GM12878 (cell line): Measurements from ENCODE around the gene NOS1. TPM values are rescaled to one million over a fixed set of nuclear protein-coding genes. Genes with fewer than 3 reads are reported as not detected.
"Not testable (repeated sequence)": the region's sequence is repeated elsewhere in the genome, so short reads cannot be mapped to it uniquely, and the experiment has no call there.

Source experiments
- ATAC-seq: fragments of 200-7000 bp; cut with Tn5 transposase; 3 replicates; pipeline ENCODE4 v1.9.1; 2020; ENCODE audit warnings: mild to moderate bottlenecking, moderate library complexity
- BruUV-seq: library from RNA; stranded (reverse); fragments of 400-500 nt; replicated peaks from 2 replicates; lab custom pipeline; 2021; lab: Mats Ljungman, UMichigan
- CTCF ChIA-PET: fragments of 300-600 bp; sonication (Branson Sonifier 250); formaldehyde crosslinking; extraction: SDS; loops from one replicate; lab custom pipeline; 2021; ENCODE audit warnings: inconsistent platforms; lab: Yijun Ruan, JAX
- POLR2A ChIA-PET: fragments of 350-600 bp; formaldehyde crosslinking; extraction: SDS; loops from one replicate; lab custom pipeline; 2021; ENCODE audit warnings: inconsistent platforms; lab: Charles Lee
- RAD21 ChIA-PET: fragments of 300-600 bp; sonication (Branson Sonifier 250); formaldehyde crosslinking; loops from one replicate; lab custom pipeline; 2023; ENCODE audit warnings: antibody characterized with exemption; ENCODE audit not compliant: unreplicated experiment; lab: Charles Lee
- SMC1A ChIA-PET: fragments of 300-600 bp; sonication (Branson Sonifier 250); formaldehyde crosslinking; loops from one replicate; lab custom pipeline; 2023; ENCODE audit not compliant: unreplicated experiment, uncharacterized antibody; lab: Charles Lee
- DNase-seq: peaks from one replicate; pipeline ENCODE4 v3.0.0-alpha.2; 2011; ENCODE audit warnings: low read depth, low spot score
- FAIRE-seq: peaks from 3 replicates; lab custom pipeline; 2011; peaks lifted over from hg19 to GRCh38; lab: Jason Lieb, UNC
- H2AFZ ChIP-seq: 2 replicates; pipeline ENCODE4 v1.6.0; 2011; ENCODE audit warnings: low read depth, low read length, control low read depth; ENCODE audit not compliant: control insufficient read depth
- H3K27ac ChIP-seq: 2 replicates; pipeline ENCODE4 v1.5.1; 2011; ENCODE audit warnings: control low read depth; ENCODE audit not compliant: control insufficient read depth, insufficient read depth
- H3K27me3 ChIP-seq, 2 experiments: replicated peaks in 1 of 2; 2 replicates each; pipeline versions ENCODE4 v1.6.0 to v1.6.1; 2011; ENCODE audit warnings: low read length in 1 of 2; ENCODE audit not compliant: control insufficient read depth in 2 of 2, insufficient read depth in 2 of 2
- H3K36me3 ChIP-seq, 2 experiments: 2 replicates each; pipeline ENCODE4 v1.5.1; 2011; ENCODE audit warnings: low read length in 1 of 2; ENCODE audit not compliant: control insufficient read depth in 2 of 2, insufficient read depth in 2 of 2
- H3K4me1 ChIP-seq: 2 replicates; pipeline ENCODE4 v1.6.1; 2011; ENCODE audit warnings: mild to moderate bottlenecking, low read length, moderate library complexity, mixed read lengths; ENCODE audit not compliant: control insufficient read depth, insufficient read depth
- H3K4me2 ChIP-seq: 2 replicates; pipeline ENCODE4 v1.6.0; 2011; ENCODE audit warnings: control low read depth; ENCODE audit not compliant: control insufficient read depth, insufficient read depth
- H3K4me3 ChIP-seq: fragments of 200-600 bp; sonication (generic); 2 replicates; pipeline ENCODE4 v1.5.1; 2016
- H3K79me2 ChIP-seq: 2 replicates; pipeline ENCODE4 v1.6.0; 2011; ENCODE audit warnings: low read length; ENCODE audit not compliant: control insufficient read depth, insufficient read depth
- H3K9ac ChIP-seq: 2 replicates; pipeline ENCODE4 v1.8.0; 2011; ENCODE audit warnings: low read length, control low read depth, mixed read lengths; ENCODE audit not compliant: control insufficient read depth, insufficient read depth
- H3K9me3 ChIP-seq: replicated peaks from 3 replicates; pipeline ENCODE4 v1.5.1; 2011; ENCODE audit warnings: mild to moderate bottlenecking, low read length; ENCODE audit not compliant: control insufficient read depth, insufficient read depth
- H4K20me1 ChIP-seq: 2 replicates; pipeline ENCODE4 v1.6.0; 2011; ENCODE audit not compliant: control insufficient read depth, insufficient read depth
- BACH1 ChIP-seq: fragments of 450-650 bp; IDR thresholded peaks from 2 replicates; pipeline ENCODE4 v1.6.1; 2017; ENCODE audit warnings: mild to moderate bottlenecking, borderline replicate concordance
- FOS ChIP-seq: IDR thresholded peaks from 3 replicates; pipeline ENCODE4 v1.6.1; 2011; ENCODE audit warnings: borderline replicate concordance; ENCODE audit not compliant: insufficient read length; ENCODE audit errors: extremely low read depth
- GABPA ChIP-seq: IDR thresholded peaks from 2 replicates; pipeline ENCODE4 v1.6.1; 2014; ENCODE audit warnings: antibody characterized with exemption, low read depth, mild to moderate bottlenecking, inconsistent platforms
- JUND ChIP-seq: IDR thresholded peaks from 2 replicates; pipeline ENCODE4 v1.6.1; 2012; ENCODE audit warnings: low read depth, mild to moderate bottlenecking, low read length, improper control_type of control experiment, moderate library complexity
- KAT2A ChIP-seq: conservative IDR thresholded peaks from 2 replicates; pipeline ENCODE4 v1.6.1; 2011; ENCODE audit warnings: low read depth, low read length; ENCODE audit not compliant: control insufficient read depth
- MTA2 ChIP-seq: fragments of 450-650 bp; IDR thresholded peaks from 2 replicates; pipeline ENCODE4 v1.6.1; 2016; ENCODE audit warnings: low read depth, mild to moderate bottlenecking, moderate library complexity
- RAD21 ChIP-seq: IDR thresholded peaks from 2 replicates; pipeline ENCODE4 v1.6.1; 2011; ENCODE audit warnings: mild to moderate bottlenecking, low read depth, low read length, moderate library complexity; ENCODE audit not compliant: insufficient read depth
- RELA ChIP-seq: fragments of 450-650 bp; IDR thresholded peaks from 2 replicates; pipeline ENCODE4 v1.8.0; 2014; ENCODE audit warnings: borderline replicate concordance; ENCODE audit not compliant: partially characterized antibody
- SIN3A ChIP-seq: IDR thresholded peaks from 2 replicates; pipeline ENCODE4 v1.6.1; 2012; ENCODE audit warnings: low read depth, low read length, improper control_type of control experiment
- SP1 ChIP-seq: IDR thresholded peaks from one replicate; pipeline ENCODE4 v1.6.1; 2011; ENCODE audit warnings: low read depth, low read length
- USF2 ChIP-seq: IDR thresholded peaks from 2 replicates; pipeline ENCODE4 v1.6.1; 2011; ENCODE audit warnings: low read depth, low read length, improper control_type of control experiment, borderline replicate concordance
- in situ Hi-C: fragments of 300-500 bp; cut with MboI; formaldehyde crosslinking; loops from 9 replicates; pipeline ENCODE4 v1.14.3; 2018; ENCODE audit warnings: mixed read lengths
- intact Hi-C: fragments of 100-400 bp; cut with micrococcal nuclease; formaldehyde crosslinking; loops from one replicate; pipeline ENCODE4 v1.14.2; 2022; ENCODE audit not compliant: unreplicated experiment
- polyA plus RNA-seq, 11 experiments: library from polyadenylated mRNA; depleted of rRNA in 4 of 11; unstranded in 6 of 11; stranded (reverse) in 5 of 11; fragments of >200 nt; fragmentation: Nextera tagmentation in 4 of 11; fragmentation: Illumina TruSeq in 1 of 11; extraction: Ambion mirVana in 4 of 11; extraction: Trizol in 1 of 11; gene quantifications; 1 replicate in 1 of 11; 2 replicates in 10 of 11; pipeline versions ENCODE4 v1.2.1 to v1.2.3, GENCODE V29; 2011 to 2016; ENCODE audit warnings: inconsistent platforms in 2 of 11, missing spikeins in 2 of 11, low read depth in 1 of 11
- total RNA-seq, 4 experiments: library from RNA; depleted of rRNA in 3 of 4; stranded (reverse); fragments of >200 nt in 3 of 4; fragmentation: Illumina TruSeq in 1 of 4; extraction: Trizol in 1 of 4; gene quantifications; 2 replicates each; pipeline versions ENCODE4 v1.2.1 to v1.2.3, GENCODE V29; 2013 to 2021
- TF ChIP-seq, protein P1 (sequence below), 3 experiments: IDR thresholded peaks in 2 of 3; conservative IDR thresholded peaks in 1 of 3; 2 replicates each; pipeline ENCODE4 v1.5.1; 2011; ENCODE audit warnings: low read depth in 3 of 3, low read length in 3 of 3, mild to moderate bottlenecking in 3 of 3, control low read depth in 2 of 3, moderate library complexity in 2 of 3, inconsistent platforms in 1 of 3, mixed read lengths in 1 of 3; ENCODE audit not compliant: control insufficient read depth in 2 of 3, insufficient read depth in 1 of 3; ENCODE audit errors: extremely low read depth in 1 of 3
- TF ChIP-seq, protein P2 (sequence below): fragments of 450-650 bp; IDR thresholded peaks from 2 replicates; pipeline ENCODE4 v1.6.1; 2017; ENCODE audit warnings: borderline replicate concordance

Gene NOS1
- total and polyA plus RNA-seq, 10 of the 15 experiments (the other 5 are each of a cell fraction or from before 2014, with no cell fraction given) = under 0.01 to 0.04 (median 0.01) TPM; not detected in 7

DNA sequence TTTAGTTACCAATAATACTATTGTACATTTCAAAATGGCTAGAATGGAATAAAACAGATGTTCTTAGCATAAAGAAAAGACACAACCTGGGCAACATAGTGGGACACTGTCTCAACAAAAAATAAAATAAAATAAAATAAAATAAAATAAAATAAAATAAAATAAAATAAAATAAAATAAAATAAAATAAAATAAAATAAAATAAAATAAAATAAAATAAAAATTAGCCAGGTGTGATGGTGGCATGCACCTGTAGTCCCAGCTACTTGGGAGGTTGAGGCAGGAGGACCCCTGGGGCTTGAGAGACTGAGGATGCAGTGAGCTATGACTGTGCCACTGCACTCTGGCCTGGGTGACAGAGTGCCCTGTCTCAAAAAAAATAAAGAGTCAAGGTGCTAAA, 37.1 kb upstream of the NOS1 start:
- SMC1A ChIA-PET, DNase-seq, BruUV-seq: not testable (repeated sequence)

GRCh38 chr12:117395766-117396165, 34.3 kb upstream of the NOS1 start:
- ChIA-PET POLR2A (no interaction called here), SMC1A (no interaction called here), RAD21 (no interaction called here), CTCF (no interaction called here)
- in situ Hi-C loops (no loop called here), intact Hi-C loops (no loop called here)
- Histone ChIP-seq H3K27ac (no peak overlapping the region), H3K4me3 (no peak overlapping the region), H3K4me2 (no peak overlapping the region), H3K9ac (no peak overlapping the region), H2AFZ (no peak overlapping the region), H3K9me3 (no peaks in the 10 kb centered on the region), H3K27me3 (no peaks in the 10 kb centered on the region), H4K20me1 (no peaks in the 10 kb centered on the region), H3K36me3 (no peaks in the 10 kb centered on the region), H3K4me1 (no peaks in the 10 kb centered on the region), H3K79me2 (no peaks in the 10 kb centered on the region)
- FAIRE-seq (no peak), DNase-seq (no peak), ATAC-seq (no peak)
- no TSS peak for BruUV-seq
- TF ChIP-seq, protein P1, sequence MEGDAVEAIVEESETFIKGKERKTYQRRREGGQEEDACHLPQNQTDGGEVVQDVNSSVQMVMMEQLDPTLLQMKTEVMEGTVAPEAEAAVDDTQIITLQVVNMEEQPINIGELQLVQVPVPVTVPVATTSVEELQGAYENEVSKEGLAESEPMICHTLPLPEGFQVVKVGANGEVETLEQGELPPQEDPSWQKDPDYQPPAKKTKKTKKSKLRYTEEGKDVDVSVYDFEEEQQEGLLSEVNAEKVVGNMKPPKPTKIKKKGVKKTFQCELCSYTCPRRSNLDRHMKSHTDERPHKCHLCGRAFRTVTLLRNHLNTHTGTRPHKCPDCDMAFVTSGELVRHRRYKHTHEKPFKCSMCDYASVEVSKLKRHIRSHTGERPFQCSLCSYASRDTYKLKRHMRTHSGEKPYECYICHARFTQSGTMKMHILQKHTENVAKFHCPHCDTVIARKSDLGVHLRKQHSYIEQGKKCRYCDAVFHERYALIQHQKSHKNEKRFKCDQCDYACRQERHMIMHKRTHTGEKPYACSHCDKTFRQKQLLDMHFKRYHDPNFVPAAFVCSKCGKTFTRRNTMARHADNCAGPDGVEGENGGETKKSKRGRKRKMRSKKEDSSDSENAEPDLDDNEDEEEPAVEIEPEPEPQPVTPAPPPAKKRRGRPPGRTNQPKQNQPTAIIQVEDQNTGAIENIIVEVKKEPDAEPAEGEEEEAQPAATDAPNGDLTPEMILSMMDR (IDR thresholded peaks at IDR 0.05 in 2 of 3, conservative IDR thresholded peaks at IDR 0.05 in 1 of 3; ENCODE audit: control insufficient read depth in 2 of 3, extremely low read depth in 1 of 3, insufficient read depth in 1 of 3, low read depth in 3 of 3, low read length in 3 of 3) = no peak
- TF ChIP-seq JUND = no peak
- no peak for TF ChIP-seq SIN3A
- no peak for TF ChIP-seq BACH1
- TF ChIP-seq FOS = no peak
- TF ChIP-seq SP1 = no peak
- TF ChIP-seq MTA2 = no peak
- TF ChIP-seq USF2 = no peak
- no peak for TF ChIP-seq GABPA
- TF ChIP-seq, protein P2, sequence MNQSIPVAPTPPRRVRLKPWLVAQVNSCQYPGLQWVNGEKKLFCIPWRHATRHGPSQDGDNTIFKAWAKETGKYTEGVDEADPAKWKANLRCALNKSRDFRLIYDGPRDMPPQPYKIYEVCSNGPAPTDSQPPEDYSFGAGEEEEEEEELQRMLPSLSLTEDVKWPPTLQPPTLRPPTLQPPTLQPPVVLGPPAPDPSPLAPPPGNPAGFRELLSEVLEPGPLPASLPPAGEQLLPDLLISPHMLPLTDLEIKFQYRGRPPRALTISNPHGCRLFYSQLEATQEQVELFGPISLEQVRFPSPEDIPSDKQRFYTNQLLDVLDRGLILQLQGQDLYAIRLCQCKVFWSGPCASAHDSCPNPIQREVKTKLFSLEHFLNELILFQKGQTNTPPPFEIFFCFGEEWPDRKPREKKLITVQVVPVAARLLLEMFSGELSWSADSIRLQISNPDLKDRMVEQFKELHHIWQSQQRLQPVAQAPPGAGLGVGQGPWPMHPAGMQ = no peak
- no peak for TF ChIP-seq RAD21
- no peak for TF ChIP-seq KAT2A
- TF ChIP-seq RELA = no peak

More for the DNA sequence above, 37.1 kb upstream of the NOS1 start:
- H3K9ac ChIP-seq, H2AFZ ChIP-seq, H3K79me2 ChIP-seq, ATAC-seq, H3K27ac ChIP-seq, intact Hi-C loops, H3K4me2 ChIP-seq, CTCF ChIA-PET, H3K36me3 ChIP-seq, H3K4me1 ChIP-seq, POLR2A ChIA-PET, H3K9me3 ChIP-seq, H3K4me3 ChIP-seq, RAD21 ChIA-PET, H3K27me3 ChIP-seq, H4K20me1 ChIP-seq, in situ Hi-C loops, FAIRE-seq: not testable (repeated sequence)
